GM12892 (cell line): ENCODE data around the gene GNA15.

Source experiments
- POLR2A ChIP-seq: IDR thresholded peaks from 2 replicates; pipeline ENCODE4 v1.6.1; 2011; ENCODE audit warnings: low read depth, low read length, control low read depth
- TAF1 ChIP-seq: IDR thresholded peaks from 2 replicates; pipeline ENCODE4 v1.6.1; 2011; ENCODE audit warnings: low read depth, mild to moderate bottlenecking, control low read depth, low read length, borderline replicate concordance

DNA sequence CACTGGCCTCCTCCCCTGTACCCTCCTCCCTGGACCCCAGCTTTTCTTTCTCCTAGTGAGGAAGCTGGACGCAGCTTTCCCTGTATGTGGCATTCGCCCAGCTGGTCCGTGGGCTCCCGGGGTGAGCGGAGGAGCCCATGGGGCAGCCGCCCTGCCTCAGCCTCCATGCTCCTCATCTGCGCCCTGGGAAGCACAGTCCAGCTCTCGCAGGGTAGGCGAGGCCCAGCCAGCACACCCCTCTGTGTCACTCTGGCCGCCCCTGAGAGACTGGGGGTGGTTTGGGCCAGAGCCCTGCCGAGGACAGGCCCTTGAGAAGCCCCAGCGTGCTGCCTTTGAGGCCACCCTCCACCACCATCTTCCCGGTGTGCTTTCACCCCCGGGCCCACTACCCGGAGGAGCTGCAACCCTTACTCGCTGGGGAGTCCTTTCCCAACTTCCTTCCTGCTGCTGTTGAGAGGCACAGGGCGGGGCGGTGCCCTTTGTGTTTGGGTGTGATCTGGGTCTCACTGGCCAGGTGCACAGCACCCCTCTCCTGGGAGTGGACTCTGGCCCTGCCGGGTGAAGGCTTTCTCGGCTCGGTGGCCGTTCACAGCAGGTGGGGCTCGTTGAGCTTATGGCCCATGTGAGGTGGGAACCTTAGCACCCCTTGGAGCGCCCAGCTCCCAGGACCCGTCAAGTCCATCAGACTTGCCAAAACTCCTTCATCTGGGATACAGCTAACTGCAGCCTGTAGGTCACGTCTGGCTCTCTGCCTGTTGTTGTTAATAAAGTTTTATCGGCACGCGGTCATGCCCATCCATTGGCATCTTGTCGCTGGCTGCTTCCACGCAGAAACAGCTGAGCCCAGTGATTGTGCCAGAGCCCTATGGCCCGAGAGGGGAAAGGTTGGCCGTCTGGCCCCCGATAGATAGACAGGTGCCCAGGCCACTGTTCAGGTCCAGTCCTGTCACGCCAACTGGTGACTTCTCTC is 53.1 kb downstream of the GNA15 start:
- TF ChIP-seq POLR2A (no peak), TAF1 (no peak)
